ENCODE results near the gene PGBD5. TPM values are rescaled to one million over a fixed set of nuclear protein-coding genes. Genes with fewer than 3 reads are reported as not detected.

PGBD5 gene
- total and polyA plus RNA-seq, 5 donors, result 18.5 to 32.6 (median 26.4) TPM

DNA sequence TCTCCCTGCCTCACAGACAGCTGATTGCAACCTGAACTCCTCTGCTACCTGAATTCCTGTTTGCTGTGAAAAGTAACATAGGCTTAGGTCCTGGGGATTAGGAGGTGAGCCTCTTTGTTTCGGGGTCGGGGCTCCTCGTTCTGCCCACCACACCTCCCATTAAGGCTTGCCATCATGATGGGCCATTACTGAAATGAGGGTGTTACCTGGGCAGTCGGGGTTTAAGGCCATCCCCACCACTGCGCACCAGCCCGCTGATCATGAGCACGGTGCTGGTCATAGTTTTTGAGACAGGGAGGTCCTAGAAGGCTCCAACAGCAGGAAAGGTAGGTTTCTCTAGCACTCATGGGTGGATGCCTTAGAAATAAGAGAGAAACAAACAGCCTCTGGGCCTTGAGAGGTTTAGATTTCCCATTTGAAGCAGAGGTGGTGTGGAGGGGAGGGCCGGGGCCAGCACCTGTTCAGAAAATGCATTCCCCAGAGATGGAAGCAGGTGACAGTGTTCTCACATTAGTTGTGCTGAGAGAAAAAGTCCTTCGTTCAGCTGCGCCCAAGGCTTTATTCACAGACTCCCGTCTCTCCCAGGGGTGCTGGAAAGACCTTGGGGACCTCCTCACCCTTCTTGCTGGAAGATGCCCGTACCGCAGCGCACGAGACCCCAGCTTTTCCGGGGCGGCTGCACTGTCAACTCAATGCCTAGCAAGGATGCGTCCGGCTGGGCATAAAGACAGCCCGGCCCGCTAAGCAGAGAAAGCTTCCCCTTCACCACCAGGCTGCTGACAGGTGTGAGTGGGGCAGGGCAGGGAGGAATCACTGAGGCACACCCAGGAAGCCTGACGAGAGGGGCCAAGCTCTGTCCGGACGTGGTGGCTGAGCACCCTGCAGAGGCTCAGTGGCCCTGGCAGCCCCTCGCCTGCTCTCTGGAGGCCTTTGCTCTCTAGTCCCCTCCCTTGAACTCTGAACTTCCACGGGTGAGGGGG is 125.5 kb downstream of the PGBD5 start:
- Histone ChIP-seq H3K4me3 (ENCODE audit: low read length) (no peak overlapping the region), H3K27me3 (ENCODE audit: control insufficient read depth, insufficient read depth) (no peaks in the 10 kb centered on the region), H3K9me3 (ENCODE audit: control insufficient read depth, low read length) (no peaks in the 10 kb centered on the region), H3K27ac (ENCODE audit: low read length) (no peak overlapping the region), H3K4me1 (ENCODE audit: control insufficient read depth, insufficient read depth, low read length) (peaks cover 6% of the 10 kb centered on the region)
- DNase-seq (no peak), ATAC-seq (no peak)
- intact Hi-C loops (cut with DNase I), result loop anchor here in 2 of 4 donors (10.0 kb wide), 2 partner anchors 76 to 456 kb away; no protein-coding TSS in a partner anchor
- WGBS, result 78% methylated on average over 26 of the region's 26 CpGs

DNA sequence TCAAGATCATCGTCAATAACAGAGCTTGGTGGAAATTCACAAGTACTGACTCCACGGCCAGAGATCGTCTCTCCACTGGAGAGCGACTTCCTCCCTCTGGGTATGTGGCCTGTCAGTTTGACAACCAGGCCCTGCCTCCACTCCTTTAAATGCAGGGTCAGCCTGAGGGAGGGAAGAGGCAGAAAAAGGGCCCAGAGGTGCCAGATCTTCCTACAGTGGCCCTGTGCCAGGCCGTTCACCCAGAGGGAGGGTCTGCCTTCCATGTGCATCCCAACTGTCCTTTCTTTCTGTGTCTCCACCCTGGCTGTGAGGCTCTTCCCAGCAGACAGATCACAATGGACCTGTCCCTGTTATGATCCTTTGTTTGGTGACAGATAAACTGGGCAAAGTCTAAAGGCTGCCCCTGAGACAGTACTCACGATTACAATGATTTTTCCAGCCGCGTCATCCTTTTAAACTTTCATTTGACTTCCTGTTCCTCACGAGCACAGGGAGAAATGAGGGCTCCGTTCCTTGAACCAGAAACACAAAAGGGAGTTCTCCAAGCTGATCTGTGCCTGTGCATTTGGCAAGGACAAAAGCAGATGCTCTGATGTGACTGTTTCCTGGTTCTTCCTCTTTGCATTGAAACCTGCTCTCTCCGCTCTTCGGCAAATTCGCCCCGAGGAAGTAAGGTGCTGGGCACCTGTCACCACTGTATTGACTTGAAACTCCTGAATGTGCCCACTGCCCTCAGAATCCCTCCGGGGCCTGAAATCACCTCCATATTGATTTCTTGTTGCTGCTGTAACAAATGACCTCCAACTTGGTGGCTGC is 126.7 kb downstream of the PGBD5 start:
- Histone ChIP-seq H3K4me1 (ENCODE audit: control insufficient read depth, insufficient read depth, low read length) (peaks cover 6% of the 10 kb centered on the region), H3K27ac (ENCODE audit: low read length) (no peak overlapping the region), H3K27me3 (ENCODE audit: control insufficient read depth, insufficient read depth) (no peaks in the 10 kb centered on the region), H3K4me3 (ENCODE audit: low read length) (no peak overlapping the region), H3K9me3 (ENCODE audit: control insufficient read depth, low read length) (no peaks in the 10 kb centered on the region)
- DNase-seq (no peak), ATAC-seq (peak in 1 of 2 donors; percentile 25)
- WGBS, result 59% methylated on average over 15 of the region's 15 CpGs
- intact Hi-C loops (cut with DNase I), result loop anchor here in 2 of 4 donors (10.0 kb wide), 2 partner anchors 75 to 455 kb away; no protein-coding TSS in a partner anchor

DNA sequence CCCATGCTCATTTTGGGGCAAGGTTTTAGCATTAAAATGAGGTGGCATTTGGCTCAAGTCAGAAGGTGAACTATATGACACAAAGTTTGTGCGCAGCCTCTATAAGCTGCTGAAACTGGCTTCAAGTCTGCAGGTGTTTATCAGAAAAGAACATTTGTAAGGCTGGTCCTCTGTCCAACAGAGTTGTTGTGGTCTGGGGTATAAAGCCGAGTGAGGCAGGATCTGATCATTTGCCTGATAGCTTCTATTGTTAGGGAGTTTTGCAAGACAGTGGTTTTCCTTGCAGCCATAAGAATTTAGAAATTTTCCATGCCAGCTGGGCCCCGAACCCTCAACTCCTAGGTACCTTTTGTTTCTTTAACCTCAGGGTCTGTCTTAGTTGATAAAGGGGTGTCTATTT is 130.8 kb downstream of the PGBD5 start:
- intact Hi-C loops (cut with DNase I), result no loop called here
- Histone ChIP-seq H3K4me1 (ENCODE audit: control insufficient read depth, insufficient read depth, low read length) (no peaks in the 10 kb centered on the region), H3K4me3 (ENCODE audit: low read length) (no peak overlapping the region), H3K9me3 (ENCODE audit: control insufficient read depth, low read length) (no peaks in the 10 kb centered on the region), H3K27ac (ENCODE audit: low read length) (no peak overlapping the region), H3K27me3 (ENCODE audit: control insufficient read depth, insufficient read depth) (no peaks in the 10 kb centered on the region)
- no peak for DNase-seq
- no peak for ATAC-seq
- 81% methylated on average over 3 of the region's 3 CpGs for WGBS

DNA sequence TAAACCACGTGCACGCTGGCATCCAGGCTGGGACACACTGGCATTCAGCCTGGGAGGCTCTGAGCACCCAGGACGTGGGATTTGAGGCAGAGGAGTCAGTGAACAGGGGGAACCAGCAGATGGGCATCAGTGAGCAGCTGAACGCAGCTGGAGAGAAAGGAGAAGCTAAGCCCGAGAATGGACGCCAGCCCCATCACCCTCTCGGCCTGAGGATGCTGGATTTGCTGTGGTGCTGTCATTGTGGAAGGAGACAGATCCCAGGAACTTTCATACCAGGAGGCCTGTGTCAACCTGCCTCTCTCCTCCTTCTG is 132.8 kb downstream of the PGBD5 start:
- 70% methylated on average over 7 of the region's 7 CpGs for WGBS
- intact Hi-C loops (cut with DNase I), result no loop called here
- no peaks in the 10 kb centered on the region for H3K9me3 ChIP-seq (ENCODE audit: control insufficient read depth, low read length)
- H3K27ac ChIP-seq (ENCODE audit: low read length), result no peak overlapping the region
- H3K4me1 ChIP-seq (ENCODE audit: control insufficient read depth, insufficient read depth, low read length), result no peaks in the 10 kb centered on the region
- ATAC-seq (no peak), DNase-seq (no peak)
- no peak overlapping the region for H3K4me3 ChIP-seq (ENCODE audit: low read length)
- no peaks in the 10 kb centered on the region for H3K27me3 ChIP-seq (ENCODE audit: control insufficient read depth, insufficient read depth)

DNA sequence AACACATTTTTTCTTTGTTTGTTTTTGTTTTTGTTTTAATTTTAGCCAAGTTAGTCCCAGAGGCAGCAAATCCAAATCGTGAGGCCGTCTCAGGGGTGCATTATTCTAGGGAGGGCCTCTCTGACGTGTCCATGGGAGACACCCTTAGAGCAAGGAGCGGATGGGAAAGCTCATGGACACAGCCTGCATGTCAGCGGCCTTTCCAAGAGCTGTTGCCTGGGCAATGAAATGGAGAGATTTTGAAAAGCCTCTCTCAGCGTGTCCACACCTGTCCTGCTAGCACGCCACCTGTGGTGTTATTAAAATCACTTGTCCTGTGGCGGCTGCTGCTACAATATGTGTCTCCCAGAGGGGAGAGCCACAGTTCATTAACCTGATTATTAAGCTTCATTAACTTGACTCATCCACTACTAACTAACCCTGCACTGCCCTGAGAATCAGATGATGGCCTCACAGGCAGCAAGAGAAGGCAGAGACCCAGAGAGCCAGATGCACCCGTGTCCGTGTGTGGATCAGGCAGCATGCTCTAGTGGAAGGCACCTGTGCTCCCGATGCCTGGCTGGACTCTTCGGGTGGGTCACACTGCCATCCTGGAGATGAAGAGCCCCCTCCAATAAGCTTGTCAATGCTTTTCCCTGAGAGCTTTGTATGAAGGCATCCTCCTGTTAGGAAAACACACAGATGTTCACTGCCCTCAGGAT is 133.3 kb downstream of the PGBD5 start:
- peak in 1 of 2 donors; percentile 21 for ATAC-seq
- intact Hi-C loops (cut with DNase I), result no loop called here

DNA sequence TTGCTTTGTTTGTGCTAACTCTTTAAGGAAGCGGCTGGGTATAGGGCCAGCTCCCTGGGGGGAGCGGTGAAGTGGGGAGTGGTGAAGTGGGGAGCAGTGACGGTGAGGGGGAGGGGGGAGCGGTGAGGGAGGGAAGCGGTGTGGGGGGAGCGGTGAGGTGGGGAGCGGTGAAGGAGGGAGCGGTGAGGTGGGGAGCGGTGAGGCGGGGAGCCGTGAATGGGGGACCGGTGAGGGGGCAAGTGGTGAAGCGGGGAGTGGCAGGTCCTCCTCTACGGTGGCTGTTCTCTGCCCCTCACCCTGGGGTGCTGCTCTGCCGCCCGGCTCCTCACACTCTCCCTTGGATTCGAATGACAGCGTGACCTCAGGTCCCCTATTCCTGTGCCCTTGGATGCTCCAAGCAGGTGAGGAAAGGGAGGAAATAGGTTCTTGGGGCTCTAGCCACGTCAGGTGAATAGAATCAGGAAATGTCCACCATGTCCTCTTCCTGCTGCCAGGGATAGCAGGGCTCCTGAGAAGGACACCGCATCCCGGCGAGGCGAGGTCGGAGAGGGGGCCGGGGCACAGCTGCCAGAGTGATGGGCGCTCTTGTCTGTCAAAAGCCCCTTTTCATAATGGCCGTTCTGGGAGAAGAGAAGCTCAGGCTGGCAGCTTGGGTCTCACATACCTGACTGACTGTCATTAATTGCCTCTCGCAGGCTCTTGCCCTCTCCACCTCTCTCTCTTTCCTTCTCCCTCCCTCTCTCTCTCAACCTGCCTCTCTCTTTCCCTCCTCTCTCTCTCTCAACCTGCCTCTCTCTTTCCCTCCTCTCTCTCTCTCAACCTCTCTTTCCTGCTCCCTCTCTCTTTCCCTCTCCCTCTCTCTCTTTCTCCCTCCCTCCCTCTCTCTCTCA is 134.2 kb downstream of the PGBD5 start:
- Histone ChIP-seq H3K27me3 (ENCODE audit: control insufficient read depth, insufficient read depth) (no peaks in the 10 kb centered on the region), H3K4me3 (ENCODE audit: low read length) (no peak overlapping the region), H3K4me1 (ENCODE audit: control insufficient read depth, insufficient read depth, low read length) (no peaks in the 10 kb centered on the region), H3K27ac (ENCODE audit: low read length) (no peak overlapping the region), H3K9me3 (ENCODE audit: control insufficient read depth, low read length) (no peaks in the 10 kb centered on the region)
- intact Hi-C loops (cut with DNase I), result no loop called here
- WGBS, result 74% methylated on average over 28 of the region's 28 CpGs
- no peak for DNase-seq
- ATAC-seq, result peak in 1 of 2 donors; percentile 9

More for the DNA sequence above, 133.3 kb downstream of the PGBD5 start:
- H3K27ac ChIP-seq (ENCODE audit: low read length), result no peak overlapping the region
- H3K4me3 ChIP-seq (ENCODE audit: low read length), result no peak overlapping the region
- H3K4me1 ChIP-seq (ENCODE audit: control insufficient read depth, insufficient read depth, low read length), result no peaks in the 10 kb centered on the region
- 73% methylated on average over 12 of the region's 12 CpGs for WGBS
- H3K27me3 ChIP-seq (ENCODE audit: control insufficient read depth, insufficient read depth), result no peaks in the 10 kb centered on the region
- no peak for DNase-seq
- H3K9me3 ChIP-seq (ENCODE audit: control insufficient read depth, low read length), result no peaks in the 10 kb centered on the region

DNA sequence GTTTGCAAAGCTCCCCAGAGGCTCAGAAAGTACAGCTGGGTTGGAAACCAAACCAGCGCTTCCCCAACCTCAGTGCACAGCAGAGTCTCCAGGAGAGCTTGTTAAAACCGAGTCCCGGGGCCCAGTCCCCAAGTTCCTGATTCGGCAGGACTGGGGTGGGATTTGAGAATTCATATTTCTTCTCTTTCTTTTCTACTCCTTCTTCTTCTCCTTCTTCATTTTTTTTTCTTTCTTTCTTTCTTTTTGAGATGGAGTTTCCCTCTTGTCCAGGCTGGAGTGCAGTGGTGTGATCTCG is 136.8 kb downstream of the PGBD5 start:
- intact Hi-C loops (cut with DNase I), result no loop called here
- WGBS, result 89% methylated on average over 5 of the region's 5 CpGs
- Histone ChIP-seq H3K27me3 (ENCODE audit: control insufficient read depth, insufficient read depth) (no peaks in the 10 kb centered on the region), H3K9me3 (ENCODE audit: control insufficient read depth, low read length) (no peaks in the 10 kb centered on the region), H3K4me3 (ENCODE audit: low read length) (no peak overlapping the region), H3K27ac (ENCODE audit: low read length) (no peak overlapping the region), H3K4me1 (ENCODE audit: control insufficient read depth, insufficient read depth, low read length) (no peaks in the 10 kb centered on the region)
- DNase-seq (no peak), ATAC-seq (no peak)

DNA sequence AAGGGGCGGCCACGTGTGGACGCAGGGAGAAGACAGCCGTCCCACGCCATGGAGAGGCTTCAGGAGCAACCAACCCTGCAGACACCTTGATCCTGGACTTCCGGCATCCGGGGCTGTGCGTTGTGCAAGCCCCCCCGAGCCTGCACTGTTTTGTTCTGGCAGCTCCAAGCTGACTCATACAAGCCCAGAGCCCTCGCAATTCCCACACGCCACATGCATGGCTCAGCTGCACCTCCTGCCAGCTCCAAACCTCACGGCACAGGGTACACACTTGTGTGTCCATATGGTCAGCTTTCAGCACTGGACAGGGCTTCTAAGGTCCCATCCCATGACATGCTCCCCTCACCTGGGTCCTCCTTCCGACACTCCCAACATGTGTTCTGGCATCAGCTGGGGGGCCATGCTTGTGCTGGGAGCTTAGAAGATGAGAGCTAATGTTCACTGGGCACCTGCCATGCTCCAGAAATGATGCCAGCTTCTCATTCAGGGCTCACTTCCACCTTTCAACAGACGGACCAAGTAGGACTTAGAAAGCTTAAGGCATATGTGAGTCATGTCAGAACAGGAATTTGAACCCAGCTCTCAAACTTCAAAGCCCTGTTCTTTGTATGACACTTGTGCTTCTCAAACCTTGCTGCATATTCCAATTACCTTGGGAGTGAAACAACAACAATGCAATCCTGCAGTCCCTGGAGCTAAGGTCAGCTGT is 137.3 kb downstream of the PGBD5 start:
- H3K4me1 ChIP-seq (ENCODE audit: control insufficient read depth, insufficient read depth, low read length), result no peaks in the 10 kb centered on the region
- no peak overlapping the region for H3K27ac ChIP-seq (ENCODE audit: low read length)
- intact Hi-C loops (cut with DNase I), result no loop called here
- peak in 1 of 2 donors; percentile 10 for ATAC-seq
- no peaks in the 10 kb centered on the region for H3K9me3 ChIP-seq (ENCODE audit: control insufficient read depth, low read length)
- 90% methylated on average over 14 of the region's 14 CpGs for WGBS
- DNase-seq, result no peak
- H3K4me3 ChIP-seq (ENCODE audit: low read length), result no peak overlapping the region
- no peaks in the 10 kb centered on the region for H3K27me3 ChIP-seq (ENCODE audit: control insufficient read depth, insufficient read depth)

DNA sequence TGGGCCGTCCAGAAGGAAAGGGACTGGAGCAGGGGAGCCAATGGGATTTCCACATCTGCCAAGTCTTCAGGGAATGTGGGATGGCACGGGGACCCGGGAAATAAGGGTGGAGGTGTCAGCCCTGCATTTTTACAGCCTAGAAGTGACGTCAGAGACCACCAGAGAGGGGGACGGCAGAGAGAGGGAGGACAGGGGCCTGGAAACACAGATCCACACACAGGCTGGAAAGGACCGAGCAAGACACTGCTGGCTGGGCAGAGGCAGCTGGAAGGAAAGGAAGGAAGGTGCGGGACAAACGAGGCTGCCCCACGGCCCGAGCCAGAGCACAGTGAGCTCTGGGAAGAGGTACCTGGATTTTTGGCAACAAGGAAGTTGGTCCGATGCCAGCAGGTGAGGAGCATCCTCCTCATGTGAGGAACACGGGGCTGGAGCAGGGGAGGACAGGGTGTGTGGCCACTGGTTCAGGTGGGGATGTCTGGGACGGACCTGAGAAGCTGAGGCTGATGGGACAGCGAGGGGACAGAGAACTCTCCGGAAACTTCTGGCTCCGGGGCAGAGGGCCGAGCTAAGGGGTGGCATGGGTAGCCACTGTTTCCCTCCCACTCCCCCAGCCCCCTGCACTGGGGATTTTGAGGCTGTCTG is 138.3 kb downstream of the PGBD5 start:
- intact Hi-C loops (cut with DNase I), result no loop called here

More for the DNA sequence above, 138.3 kb downstream of the PGBD5 start:
- no peak overlapping the region for H3K27ac ChIP-seq (ENCODE audit: low read length)
- ATAC-seq (no peak), DNase-seq (no peak)
- H3K4me1 ChIP-seq (ENCODE audit: control insufficient read depth, insufficient read depth, low read length), result no peaks in the 10 kb centered on the region
- no peak overlapping the region for H3K4me3 ChIP-seq (ENCODE audit: low read length)
- WGBS, result 77% methylated on average over 17 of the region's 17 CpGs
- no peaks in the 10 kb centered on the region for H3K27me3 ChIP-seq (ENCODE audit: control insufficient read depth, insufficient read depth)
- no peaks in the 10 kb centered on the region for H3K9me3 ChIP-seq (ENCODE audit: control insufficient read depth, low read length)
